GM12874 (cell line): ENCODE results near the gene ABHD16B.

Source experiments
- CTCF ChIP-seq: IDR thresholded peaks from 2 replicates; pipeline ENCODE4 v1.5.1; 2011; ENCODE audit warnings: low read depth, mild to moderate bottlenecking, control low read depth, low read length, moderate library complexity; ENCODE audit not compliant: insufficient read depth

The ABHD16B gene

GRCh38 chr20:63881451-63882226 lies 20.3 kb downstream of the ABHD16B start:
- TF ChIP-seq CTCF: no peak

- TF ChIP-seq CTCF: no peak
Measured at GRCh38 chr20:63882257-63883200, 21.2 kb downstream of the ABHD16B start.

GRCh38 chr20:63883201-63883593 lies 21.9 kb downstream of the ABHD16B start:
- no peak for TF ChIP-seq CTCF

GRCh38 chr20:63884506-63885263 lies 23.4 kb downstream of the ABHD16B start:
- no peak for TF ChIP-seq CTCF

GRCh38 chr20:63885264-63886053 lies 24.2 kb downstream of the ABHD16B start:
- no peak for TF ChIP-seq CTCF

- TF ChIP-seq CTCF: no peak
Measured at GRCh38 chr20:63886054-63886419, 24.7 kb downstream of the ABHD16B start.
